ENCODE results near the gene QRICH1.
A peak's percentile ranks its signal among the peaks of the same experiment; 100 is the strongest.

Gene QRICH1

DNA sequence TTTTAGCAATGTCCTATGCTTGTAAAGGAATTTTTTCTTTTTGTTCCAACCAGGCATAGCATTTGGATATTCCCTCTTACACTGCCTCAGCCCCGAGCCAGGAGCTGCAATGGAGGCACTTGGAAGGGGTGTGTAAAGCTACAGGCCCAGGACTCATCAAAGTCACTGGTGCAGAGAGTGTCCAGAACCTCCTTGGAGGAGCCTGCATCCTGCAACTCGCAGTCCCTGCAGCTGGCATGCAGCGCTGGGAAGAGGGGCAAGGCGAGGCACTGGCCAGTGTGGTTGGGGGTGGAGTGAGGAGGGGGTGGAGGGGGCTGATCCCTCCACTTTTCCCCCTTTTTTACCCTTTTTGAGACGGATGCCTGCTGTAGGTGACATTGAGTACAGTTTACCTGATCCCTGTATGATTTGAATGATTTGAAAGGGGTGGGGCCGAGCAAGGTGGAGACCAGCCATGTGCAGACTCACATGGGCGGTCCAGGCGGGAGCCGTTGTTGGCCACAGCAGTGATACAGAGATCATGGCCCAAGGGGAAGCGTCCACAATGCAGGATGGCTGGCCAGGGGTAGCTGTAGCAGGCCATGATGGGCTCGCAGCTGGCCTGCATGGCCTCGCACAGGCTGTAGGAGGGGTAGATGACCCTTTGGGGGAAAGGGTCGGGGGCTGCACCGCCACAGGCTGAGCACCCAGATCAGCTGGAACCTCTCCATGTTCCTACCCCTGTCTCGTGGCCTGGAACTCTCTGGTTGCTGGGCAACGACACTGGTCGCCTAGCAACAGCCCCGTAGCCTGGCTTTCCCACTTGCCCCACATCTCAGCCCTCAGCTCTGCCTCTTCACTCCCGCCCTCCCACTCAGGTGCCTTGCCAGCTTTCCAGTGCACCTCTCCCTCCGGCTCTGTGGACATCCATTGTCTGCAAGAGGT lies 95.9 kb downstream of the QRICH1 start:
- no peak for DNase-seq (ENCODE audit: low read depth)

DNA sequence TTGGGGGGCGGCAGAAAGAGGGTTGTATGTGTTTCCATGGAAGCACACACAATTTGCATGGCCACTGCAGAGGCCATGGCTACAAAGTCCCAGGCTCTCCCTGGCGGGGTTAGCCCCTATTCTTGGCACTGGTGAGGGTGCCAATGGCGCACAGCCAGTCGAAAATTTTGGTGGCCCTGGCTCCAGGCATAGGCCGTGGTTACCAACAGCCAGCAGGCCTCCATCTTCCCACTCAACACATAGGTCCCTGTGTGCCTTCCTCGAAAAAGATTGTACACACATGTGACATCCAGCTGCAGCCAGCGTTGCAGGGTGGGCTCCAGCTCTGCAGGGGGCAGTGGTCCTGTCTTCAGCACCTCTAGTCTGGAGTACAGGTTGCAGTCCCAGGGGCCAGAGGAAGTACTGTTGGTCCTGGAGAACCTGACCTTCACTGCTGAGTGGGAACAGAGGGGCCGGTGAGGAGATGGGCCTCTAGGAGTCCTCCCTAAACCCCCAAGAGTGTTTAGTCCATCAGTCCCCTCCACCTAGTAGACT lies 96.7 kb downstream of the QRICH1 start:
- DNase-seq (ENCODE audit: low read depth) = no peak

DNA sequence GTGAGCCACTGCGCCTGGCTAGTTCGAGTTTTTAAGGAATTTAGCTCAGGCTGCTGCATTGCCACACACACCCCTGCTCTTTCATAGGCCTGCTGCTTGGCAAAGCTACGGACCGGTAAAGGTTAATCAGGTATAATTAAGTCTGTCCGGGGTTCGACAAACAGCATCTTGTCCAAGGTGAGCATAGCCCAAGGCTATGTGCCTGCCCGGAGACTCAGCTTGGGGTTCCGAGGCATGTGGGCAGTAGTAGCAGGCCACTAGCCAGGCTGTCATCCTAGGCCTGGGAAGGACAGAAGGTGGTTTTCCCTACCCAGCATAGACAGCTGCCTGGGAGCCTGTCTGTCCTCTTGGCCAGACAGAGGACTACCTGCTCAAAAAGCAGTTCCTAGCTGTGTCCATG lies 97.2 kb downstream of the QRICH1 start:
- no peak for DNase-seq (ENCODE audit: low read depth)

DNA sequence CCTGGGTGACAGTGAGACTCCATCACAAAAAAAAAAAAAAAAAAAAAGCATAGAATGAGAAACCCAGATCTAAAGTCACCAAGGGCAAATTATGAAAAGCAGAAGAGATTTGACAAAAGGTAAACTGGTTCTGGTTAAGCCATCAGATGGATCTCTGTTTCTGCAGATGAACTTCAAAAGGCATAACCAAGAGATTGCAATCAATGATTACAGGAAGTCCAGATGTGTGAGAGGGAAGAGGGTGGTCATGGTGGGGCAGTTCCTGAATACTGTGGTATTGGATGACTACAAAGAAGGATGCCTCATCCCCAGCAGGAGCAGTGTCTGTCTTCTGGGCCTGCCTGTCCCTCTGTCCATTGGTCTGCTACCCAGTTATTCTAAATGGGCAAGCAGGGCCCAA lies 100.0 kb downstream of the QRICH1 start:
- no peak for DNase-seq (ENCODE audit: low read depth)

DNA sequence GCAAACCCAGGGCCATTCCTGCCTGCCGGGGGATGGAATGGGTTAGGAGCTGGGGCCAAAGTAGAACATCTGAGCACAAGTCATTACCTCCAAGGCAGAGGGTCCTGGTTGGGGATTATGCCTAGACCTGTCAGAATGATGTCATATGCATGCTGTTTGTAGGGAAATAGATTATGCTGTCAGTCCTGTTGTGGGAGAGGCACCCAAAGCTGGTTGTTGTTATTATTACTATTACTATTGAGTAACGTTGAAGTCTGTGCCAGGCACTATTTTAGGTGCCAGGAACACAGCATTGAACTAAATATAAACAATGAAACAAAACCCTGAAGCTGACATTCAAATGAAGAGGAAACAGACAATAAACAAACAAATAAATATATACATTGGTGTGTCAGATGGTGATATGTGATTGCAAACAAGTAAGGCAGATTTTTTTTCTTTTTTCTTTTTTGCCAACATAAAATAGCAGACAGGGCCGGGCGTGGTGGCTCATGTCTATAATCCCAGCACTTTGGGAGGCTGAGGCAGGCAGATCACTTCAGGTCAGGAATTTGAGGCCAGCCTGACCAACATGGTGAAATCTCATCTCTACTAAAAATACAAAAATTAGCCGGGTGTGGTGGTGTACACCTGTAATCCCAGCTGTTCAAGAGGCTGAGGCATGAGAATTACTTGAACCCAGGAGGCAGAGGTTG lies 101.9 kb downstream of the QRICH1 start:
- DNase-seq (ENCODE audit: low read depth) = no peak

DNA sequence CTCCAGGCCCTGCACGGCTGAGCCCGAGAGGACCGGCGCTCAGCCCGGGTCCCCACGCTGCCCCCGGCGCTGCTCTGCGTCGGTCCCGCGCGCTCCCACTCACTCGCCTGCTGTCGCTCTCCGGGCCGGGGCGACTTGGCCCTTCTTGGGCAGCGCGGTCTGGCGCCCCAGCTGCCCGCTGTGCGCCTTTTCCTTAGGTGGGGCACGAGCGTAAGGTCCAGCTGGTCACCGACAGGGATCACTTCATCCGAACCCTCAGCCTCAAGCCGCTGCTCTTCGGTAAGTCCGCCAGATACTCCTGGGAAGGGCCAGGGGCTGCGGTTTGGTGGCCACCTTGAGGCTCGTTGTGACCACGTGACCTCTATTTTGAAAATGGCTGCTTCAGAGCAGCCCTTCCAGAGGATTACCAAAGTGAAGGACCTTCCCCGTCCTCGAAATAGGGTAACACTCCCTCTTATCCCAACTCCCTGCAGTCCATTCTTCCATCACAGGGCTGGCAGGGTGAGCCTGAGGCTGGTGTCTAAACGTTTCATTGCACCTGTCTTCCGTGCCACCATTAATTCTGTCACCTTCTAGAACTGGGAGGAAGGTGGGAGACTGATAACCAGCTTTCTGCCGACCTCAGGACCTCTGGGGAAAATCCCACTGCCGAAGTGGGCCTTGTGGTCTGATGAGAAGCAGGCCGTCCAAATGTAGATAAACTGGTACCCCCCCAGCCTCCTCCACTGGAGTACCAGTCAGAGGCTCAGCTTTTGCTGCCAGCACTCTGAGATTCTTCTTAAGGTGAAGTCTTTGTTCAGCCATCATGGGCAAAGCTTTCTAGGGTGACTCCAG lies 103.0 kb downstream of the QRICH1 start:
- DNase-seq (ENCODE audit: low read depth) = no peak

DNA sequence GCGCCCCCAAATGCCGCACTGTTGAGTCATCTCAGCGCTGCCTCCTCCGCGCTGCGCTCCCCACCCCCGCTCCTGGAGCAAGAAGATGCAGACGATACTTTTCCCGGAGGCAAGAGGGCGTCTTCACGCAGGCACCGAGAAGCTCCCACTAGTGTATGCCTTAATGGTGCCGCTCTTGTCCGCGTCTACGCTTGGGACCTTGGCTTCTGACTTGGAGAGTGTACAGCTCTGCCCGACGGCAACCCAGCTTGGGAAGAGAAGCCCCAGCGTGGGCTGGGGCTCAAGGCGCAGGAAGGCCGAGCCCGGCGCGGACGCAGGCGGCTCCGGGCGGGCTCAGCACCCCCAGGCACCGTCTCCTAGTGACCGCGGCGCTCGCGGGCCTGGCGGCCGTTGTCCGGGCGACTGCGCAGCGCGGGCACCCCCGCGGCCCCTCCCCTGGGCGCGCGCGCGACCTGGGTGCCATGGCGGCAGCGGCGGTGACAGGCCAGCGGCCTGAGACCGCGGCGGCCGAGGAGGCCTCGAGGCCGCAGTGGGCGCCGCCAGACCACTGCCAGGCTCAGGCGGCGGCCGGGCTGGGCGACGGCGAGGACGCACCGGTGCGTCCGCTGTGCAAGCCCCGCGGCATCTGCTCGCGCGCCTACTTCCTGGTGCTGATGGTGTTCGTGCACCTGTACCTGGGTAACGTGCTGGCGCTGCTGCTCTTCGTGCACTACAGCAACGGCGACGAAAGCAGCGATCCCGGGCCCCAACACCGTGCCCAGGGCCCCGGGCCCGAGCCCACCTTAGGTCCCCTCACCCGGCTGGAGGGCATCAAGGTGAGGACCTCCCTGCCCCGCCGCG lies 103.9 kb downstream of the QRICH1 start, which contains the start of gene P4HTM:
Gene P4HTM, plus strand, starts transcription at position 446 of the 840 bp plus-strand sequence. Its CDS starts 16 bp downstream, at position 462.
- peak; percentile 66 for DNase-seq (ENCODE audit: low read depth)

DNA sequence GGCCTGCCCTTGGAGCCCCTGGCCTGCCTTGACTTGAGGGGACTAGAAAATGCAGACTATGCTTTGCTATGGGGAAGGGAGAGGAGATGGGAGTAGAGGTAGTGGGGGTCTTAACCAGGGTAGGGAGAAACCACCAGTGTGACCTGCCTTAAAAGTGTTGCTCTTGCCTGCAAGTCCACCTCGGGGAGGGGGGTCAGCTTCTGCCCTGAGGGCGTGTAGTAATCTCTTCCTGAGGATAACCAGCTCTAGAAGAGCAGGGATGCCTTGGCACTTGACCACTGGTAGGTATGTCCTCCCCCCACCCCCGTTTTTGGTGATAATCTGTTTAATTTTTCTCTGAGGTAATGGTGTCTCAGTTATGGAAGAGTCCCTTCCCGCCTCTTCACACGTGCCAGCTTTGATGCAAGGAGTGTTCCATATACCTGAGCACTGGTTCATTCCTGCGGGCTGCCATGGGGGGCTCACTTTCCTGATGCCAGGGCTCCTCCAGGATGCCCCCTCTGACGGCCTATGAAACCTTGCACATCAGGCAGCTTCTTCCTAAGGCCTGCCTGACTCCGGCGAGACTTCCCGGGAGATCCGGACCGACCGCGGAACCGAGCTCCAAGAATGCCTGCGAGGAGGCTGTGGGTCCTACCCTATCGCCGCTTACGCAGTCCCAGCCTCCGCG lies 104.6 kb downstream of the QRICH1 start:
- DNase-seq (ENCODE audit: low read depth) = no peak

DNA sequence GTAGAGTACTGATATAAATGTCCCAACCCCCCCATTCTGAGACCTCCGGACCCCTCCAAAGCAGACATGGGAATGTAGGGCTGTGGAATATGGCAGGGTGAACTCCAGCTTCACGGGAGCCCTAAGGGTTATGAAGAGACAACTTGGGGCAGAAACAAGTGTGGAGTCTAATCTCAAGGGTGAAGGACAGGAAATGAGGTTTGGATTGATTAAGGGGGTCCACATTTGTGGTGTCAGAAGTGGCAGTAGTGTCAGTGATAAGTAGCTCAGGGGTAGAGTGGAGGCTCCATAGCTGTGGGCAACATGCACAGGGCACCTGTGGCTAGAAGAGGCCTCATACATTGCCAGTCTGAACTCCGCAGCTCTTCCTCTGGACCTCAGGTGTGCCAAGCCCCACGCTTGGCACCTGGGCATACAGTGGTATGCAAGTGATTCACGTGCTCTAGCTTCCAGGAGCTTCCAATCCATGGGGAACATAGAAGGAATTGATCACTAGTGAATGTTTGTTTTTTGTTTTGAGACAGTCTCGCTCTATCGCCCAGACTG lies 108.0 kb downstream of the QRICH1 start:
- no peak for DNase-seq (ENCODE audit: low read depth)

DNA sequence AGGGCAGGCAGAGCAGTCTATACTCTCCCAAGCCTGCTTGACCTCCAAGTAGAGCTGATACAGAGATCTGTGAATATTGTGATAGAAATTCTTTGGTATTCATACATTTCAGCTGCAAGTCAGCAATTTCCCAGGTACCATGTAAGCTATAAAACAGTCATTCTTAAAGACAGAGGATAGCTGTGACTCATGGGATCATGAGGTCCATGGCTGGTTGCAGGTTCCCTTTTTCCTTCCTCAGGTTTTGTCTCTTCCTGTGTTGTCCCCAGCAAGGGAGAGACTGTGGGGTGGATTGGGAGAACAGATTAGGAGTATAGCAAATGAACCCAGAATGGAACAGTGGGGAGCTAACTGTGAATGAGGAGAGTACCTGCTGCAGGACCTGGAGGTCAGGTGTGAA lies 109.2 kb downstream of the QRICH1 start:
- no peak for DNase-seq (ENCODE audit: low read depth)

DNA sequence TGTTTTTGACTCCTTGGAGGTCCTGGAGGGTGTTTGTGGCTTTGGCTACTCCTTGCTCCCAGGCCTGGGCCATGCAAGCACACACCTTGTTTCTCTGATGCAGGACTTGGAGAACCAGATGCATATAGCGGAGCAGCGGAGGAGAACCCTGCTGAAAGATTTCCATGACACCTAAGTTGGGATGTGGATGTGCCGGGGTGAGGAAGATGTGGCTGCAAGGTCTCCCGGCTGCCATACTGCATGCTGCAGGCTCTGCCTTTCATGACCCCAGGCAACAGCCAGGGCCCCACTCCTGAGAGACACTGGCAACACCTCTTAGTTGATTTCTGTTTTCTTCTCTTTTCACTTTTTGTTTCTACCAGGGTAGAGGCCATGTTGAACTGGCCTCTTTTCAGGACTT lies 110.8 kb downstream of the QRICH1 start:
- DNase-seq (ENCODE audit: low read depth) = no peak

DNA sequence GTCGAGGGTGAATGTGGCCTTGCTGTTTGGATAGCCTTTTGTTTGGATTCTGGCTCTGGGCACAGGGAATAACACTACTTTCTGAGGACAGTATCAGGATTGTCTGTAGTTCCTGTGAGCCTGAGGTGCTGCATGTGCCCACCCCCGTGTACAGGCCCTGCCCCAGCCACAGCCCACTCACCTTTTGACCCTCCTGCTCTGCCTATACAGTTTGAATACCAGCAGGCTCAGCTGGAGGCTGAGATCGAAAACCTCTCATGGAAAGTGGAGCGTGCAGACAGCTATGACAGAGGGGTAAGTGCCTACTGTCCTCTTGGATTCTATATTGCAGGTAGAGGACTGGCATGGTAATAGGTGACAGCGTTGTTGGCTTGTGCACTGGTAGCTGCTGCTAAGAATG lies 111.2 kb downstream of the QRICH1 start:
- no peak for DNase-seq (ENCODE audit: low read depth)

DNA sequence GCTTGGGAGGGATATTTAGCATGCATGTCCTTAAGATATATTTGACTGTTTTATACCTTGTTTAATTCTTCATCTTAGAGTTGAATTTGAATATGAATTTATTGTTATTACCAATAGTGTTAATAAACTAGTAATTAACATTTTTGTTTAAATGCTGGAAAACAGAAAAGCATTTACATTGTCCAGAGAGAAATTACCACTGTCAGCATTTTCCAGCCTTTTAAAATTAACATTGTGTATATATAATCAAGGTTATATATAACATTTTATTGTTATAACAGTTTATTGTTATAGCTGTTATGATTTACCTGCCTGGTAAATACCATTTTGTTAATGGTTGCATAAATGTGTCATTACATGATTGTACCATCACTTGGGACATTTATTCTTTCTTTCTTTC lies 111.9 kb downstream of the QRICH1 start:
- no peak for DNase-seq (ENCODE audit: low read depth)

DNA sequence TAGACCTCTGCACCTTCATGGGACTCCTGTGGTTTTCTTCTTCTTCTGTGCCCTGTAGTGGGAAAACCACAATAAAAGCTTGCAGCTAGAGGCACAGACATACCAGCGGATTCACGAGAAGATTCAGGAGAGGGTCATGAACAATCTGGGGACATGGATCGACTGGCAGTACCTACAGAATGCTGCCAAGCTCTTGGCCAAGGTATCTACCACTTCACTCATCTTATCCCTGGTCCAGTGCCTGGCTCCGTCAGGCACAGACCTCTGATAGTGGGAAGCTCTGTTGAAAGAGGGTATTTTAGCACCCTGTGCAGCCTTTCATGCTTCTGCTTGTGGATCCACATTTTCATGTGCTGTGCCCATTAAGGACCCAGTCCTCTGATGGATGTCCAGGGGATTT lies 113.6 kb downstream of the QRICH1 start:
- DNase-seq (ENCODE audit: low read depth) = no peak

Data from activated T-helper 1 cell treated with Interleukin-2 at 50 U/mL for 16 hours (primary cell).